Lower leg skin (tissue), 3 donors: ENCODE measurements around the gene FAM83E.

ENCODE experiments used
- POLR2A ChIP-seq, 2 donors: fragments of 450-650 bp; IDR thresholded peaks; one replicate each; pipeline ENCODE4 v1.6.1; 2016 to 2017; ENCODE audit warnings: antibody characterized with exemption in 2 of 2, mild to moderate bottlenecking in 1 of 2, moderate library complexity in 1 of 2
- TF ChIP-seq, protein P1 (sequence below), 3 donors: fragments of 450-650 bp; IDR thresholded peaks; one replicate each; pipeline ENCODE4 v1.5.1; 2016; ENCODE audit warnings: antibody characterized with exemption in 3 of 3, mild to moderate bottlenecking in 3 of 3, moderate library complexity in 2 of 3

DNA sequence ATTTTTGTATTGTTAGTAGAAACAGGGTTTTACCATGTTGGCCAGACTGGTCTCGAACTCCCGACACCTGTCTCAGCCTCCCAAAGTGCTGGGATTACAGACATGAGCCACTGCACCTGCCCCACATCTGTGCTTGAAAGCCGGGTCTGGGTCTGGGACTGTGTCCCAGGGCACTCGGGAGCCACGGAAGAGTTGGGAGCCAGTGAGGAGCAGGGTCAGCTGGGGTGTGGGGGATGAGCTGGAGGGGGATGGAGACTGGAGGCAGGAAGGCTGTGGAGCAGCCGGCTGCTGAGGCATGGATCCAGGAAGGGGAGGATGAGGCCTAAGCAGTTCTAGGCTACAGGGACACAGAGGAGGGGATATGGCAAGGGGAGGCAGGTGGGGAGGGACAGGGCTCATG lies 19.0 kb downstream of the FAM83E start:
- TF ChIP-seq, protein P1, sequence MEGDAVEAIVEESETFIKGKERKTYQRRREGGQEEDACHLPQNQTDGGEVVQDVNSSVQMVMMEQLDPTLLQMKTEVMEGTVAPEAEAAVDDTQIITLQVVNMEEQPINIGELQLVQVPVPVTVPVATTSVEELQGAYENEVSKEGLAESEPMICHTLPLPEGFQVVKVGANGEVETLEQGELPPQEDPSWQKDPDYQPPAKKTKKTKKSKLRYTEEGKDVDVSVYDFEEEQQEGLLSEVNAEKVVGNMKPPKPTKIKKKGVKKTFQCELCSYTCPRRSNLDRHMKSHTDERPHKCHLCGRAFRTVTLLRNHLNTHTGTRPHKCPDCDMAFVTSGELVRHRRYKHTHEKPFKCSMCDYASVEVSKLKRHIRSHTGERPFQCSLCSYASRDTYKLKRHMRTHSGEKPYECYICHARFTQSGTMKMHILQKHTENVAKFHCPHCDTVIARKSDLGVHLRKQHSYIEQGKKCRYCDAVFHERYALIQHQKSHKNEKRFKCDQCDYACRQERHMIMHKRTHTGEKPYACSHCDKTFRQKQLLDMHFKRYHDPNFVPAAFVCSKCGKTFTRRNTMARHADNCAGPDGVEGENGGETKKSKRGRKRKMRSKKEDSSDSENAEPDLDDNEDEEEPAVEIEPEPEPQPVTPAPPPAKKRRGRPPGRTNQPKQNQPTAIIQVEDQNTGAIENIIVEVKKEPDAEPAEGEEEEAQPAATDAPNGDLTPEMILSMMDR (IDR thresholded peaks at IDR 0.05): no peak
- TF ChIP-seq POLR2A (IDR thresholded peaks at IDR 0.05): no peak
